GM12865 (cell line): Measurements from ENCODE around the gene MARCHF4.
A peak's percentile ranks its signal among the peaks of the same experiment; 100 is the strongest.

ENCODE experiments used
- DNase-seq: peaks from one replicate; pipeline ENCODE4 v3.0.0; 2010; ENCODE audit warnings: low read depth
- H3K4me3 ChIP-seq: 2 replicates; pipeline ENCODE4 v1.5.1; 2011; ENCODE audit warnings: mild to moderate bottlenecking, low read depth, low read length, control low read depth
- TF ChIP-seq, protein P1 (sequence below): IDR thresholded peaks from 2 replicates; pipeline ENCODE4 v1.5.1; 2011; ENCODE audit warnings: low read length, control low read depth, low read depth, inconsistent platforms; ENCODE audit not compliant: insufficient read depth; ENCODE audit errors: missing control alignments

MARCHF4 gene

GRCh38 chr2:216404010-216404618, 31.8 kb upstream of the MARCHF4 start:
- TF ChIP-seq, protein P1, sequence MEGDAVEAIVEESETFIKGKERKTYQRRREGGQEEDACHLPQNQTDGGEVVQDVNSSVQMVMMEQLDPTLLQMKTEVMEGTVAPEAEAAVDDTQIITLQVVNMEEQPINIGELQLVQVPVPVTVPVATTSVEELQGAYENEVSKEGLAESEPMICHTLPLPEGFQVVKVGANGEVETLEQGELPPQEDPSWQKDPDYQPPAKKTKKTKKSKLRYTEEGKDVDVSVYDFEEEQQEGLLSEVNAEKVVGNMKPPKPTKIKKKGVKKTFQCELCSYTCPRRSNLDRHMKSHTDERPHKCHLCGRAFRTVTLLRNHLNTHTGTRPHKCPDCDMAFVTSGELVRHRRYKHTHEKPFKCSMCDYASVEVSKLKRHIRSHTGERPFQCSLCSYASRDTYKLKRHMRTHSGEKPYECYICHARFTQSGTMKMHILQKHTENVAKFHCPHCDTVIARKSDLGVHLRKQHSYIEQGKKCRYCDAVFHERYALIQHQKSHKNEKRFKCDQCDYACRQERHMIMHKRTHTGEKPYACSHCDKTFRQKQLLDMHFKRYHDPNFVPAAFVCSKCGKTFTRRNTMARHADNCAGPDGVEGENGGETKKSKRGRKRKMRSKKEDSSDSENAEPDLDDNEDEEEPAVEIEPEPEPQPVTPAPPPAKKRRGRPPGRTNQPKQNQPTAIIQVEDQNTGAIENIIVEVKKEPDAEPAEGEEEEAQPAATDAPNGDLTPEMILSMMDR, result peak; percentile 79
- peak; percentile 51 for DNase-seq
- H3K4me3 ChIP-seq, result no peak overlapping the region

DNA sequence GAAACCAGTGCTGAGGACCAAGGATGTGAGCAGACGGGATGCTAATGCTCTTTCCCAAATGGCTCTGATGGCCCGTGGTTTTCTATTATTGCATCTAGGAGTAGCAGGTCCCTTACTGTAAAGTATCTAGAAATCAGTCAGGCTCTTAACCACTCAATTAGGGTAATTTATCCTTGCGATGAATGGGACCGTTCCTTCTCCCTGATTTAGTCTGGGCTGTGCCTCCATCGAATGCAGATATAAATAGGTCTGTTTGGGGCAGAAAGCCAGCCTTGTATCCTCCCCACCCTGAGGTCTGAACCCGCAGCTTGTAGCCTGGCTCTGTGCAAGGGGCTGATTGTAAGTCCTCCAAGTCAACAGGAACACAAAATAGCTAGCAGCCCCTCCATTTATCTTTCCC, 30.5 kb upstream of the MARCHF4 start:
- DNase-seq, result no peak
- H3K4me3 ChIP-seq, result no peak overlapping the region
- TF ChIP-seq, protein P1, result no peak

DNA sequence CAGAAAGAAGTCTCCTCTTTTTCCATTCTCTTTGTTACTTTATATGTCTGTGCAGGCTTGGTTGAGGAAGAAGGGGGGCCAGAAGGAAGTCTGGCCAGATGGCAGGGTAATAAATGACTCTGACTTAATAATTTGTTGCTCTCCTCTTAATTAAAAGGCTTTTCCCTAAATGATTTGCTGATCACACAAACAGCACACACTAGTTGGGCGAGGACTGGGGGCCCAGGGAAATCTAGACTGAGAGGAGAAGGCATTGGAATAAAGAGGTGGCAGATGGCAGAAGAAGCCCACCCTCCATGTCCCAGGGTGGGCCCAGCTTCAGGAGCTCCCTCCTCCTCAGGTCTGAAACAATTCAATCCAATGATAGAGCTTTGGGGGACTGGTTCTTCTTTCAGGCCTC, 27.3 kb upstream of the MARCHF4 start:
- TF ChIP-seq, protein P1, result no peak
- DNase-seq, result no peak
- H3K4me3 ChIP-seq, result no peak overlapping the region

DNA sequence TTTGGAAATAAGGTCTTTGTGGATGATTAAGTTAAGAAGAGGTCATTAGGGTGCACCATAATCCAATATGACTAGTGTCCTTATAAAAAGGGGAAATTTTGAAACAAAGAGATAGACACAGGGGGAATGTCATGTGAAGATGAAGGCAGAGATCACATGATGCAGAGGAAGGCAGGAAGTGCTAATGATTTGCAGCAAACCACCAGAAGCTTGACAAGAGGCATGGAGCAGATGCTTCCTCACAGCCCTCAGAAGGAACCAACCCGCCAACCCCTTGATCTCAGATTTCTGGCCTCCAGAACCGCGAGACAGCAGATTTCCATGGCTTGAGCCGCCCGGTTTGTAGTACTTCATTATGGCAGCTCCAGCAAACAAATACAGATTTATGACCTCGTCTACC, 22.6 kb upstream of the MARCHF4 start:
- no peak overlapping the region for H3K4me3 ChIP-seq
- TF ChIP-seq, protein P1, result no peak
- no peak for DNase-seq

DNA sequence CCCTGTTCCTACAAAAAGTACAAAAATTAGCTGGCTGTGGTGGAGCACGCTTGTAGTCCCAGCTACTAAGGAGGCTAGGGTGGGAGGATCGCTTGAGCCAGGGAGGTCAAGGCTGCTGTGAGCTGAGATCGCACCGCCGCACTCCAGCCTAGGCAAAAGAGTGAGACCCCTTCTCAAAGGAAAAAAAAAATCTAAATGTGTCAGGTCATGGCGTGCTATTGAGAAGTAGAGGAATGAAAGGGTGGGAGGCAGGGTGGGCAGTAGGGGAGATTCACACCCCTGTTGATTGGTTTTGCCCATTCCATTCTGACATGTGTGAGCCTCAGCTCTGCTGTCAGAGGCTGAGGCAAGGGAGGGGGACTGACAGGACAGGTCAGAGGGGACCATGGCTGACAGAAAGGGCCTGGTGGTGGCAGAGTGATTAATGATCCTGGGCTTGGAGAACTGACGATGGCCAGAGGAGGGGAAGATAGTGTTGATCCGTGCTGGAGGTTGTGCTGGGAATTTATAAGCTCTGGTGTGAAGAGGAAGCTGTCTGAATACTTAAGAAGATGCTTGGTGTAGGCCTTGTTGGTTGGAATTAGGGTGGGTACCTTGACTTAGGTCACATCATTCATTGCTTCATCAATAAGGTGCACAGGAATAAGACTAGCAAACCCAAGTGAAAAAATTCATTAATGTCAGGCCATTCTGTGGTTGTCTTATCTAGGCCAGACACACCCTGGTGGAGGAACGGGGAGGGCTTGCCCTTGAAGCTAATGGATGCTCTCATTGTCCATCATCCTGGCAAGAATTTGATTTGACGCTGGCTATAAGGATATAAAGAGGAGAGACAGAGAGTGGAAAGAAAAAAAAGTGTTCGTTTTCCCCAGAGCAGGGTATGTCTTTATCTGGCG, 20.9 kb upstream of the MARCHF4 start:
- no peak for DNase-seq
- H3K4me3 ChIP-seq, result no peak overlapping the region
- TF ChIP-seq, protein P1, result no peak

DNA sequence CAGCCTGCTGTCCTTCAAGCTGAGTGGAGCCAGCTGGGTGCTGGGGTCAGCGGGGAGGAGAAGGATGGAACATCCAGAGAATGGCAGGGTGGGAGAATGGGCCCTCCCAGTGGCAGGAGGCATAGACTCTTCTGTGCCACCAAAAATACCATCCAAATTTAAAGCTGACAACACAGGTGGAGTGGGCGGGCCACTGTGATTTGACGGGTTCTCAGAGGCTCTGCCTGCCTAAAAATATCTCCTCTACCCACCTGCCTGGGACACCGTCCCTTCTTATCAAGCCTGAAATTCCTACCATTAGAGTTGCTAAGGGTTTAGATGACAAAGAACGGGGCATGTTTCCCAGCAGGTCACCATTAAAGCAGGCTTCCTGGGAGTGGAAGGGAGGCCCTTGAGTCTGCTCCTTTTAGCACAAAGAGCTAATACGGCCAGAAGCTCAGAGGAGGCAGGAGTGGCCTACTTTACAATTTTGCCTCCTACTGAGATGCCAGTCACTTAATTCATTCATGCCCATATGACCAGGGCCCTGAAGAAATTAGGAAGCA, 19.8 kb upstream of the MARCHF4 start:
- TF ChIP-seq, protein P1, result no peak
- H3K4me3 ChIP-seq, result no peak overlapping the region
- DNase-seq, result no peak
